B cell (primary cell): Measurements from ENCODE around the gene CPOX. TPM values are rescaled to one million over a fixed set of nuclear protein-coding genes. Genes with fewer than 3 reads are reported as not detected.
"Not testable (repeated sequence)": the region's sequence is repeated elsewhere in the genome, so short reads cannot be mapped to it uniquely, and the experiment has no call there.

Source experiments
- ATAC-seq: fragments of 200-7000 bp; cut with Tn5 transposase; one replicate; pipeline ENCODE4 v1.10.0; 2021; ENCODE audit warnings: low read depth, mild to moderate bottlenecking, moderate number of reproducible peaks, moderate library complexity
- CTCF ChIA-PET: fragments of 350-600 bp; sonication (Branson Sonifier 250); formaldehyde crosslinking; loops from one replicate; lab custom pipeline; 2021; ENCODE audit warnings: antibody characterized with exemption, inconsistent platforms; lab: Charles Lee
- POLR2A ChIA-PET: fragments of 350-600 bp; sonication (Branson Sonifier 250); formaldehyde crosslinking; loops from one replicate; lab custom pipeline; 2021; ENCODE audit warnings: antibody characterized with exemption; lab: Charles Lee
- DNase-seq: peaks from one replicate; pipeline ENCODE4 v3.0.0; 2013
- H2AFZ ChIP-seq: 2 replicates; pipeline ENCODE4 v1.6.1; 2012; ENCODE audit warnings: mild to moderate bottlenecking, low read depth, low read length; ENCODE audit not compliant: insufficient read depth, poor library complexity, severe bottlenecking
- H3K27ac ChIP-seq, 2 donors: 1 replicate in 1 of 2; 2 replicates in 1 of 2; pipeline ENCODE4 v1.5.1; 2012 to 2013; ENCODE audit warnings: low read length in 2 of 2, mild to moderate bottlenecking in 2 of 2, moderate library complexity in 1 of 2
- H3K27me3 ChIP-seq, 4 experiments: fragments of 200-600 bp in 1 of 4; sonication (generic) in 1 of 4; replicated peaks in 1 of 4; 1 replicate in 2 of 4; 2 replicates in 2 of 4; pipeline versions ENCODE4 v1.6.1 to v1.7.0; 2013 to 2016; ENCODE audit warnings: low read length in 3 of 4, mild to moderate bottlenecking in 2 of 4, mixed read lengths in 1 of 4, moderate library complexity in 1 of 4; ENCODE audit not compliant: insufficient read depth in 4 of 4, control insufficient read depth in 3 of 4; ENCODE audit errors: control extremely low read depth in 1 of 4
- H3K36me3 ChIP-seq, 2 experiments: replicated peaks in 1 of 2; 1 replicate in 1 of 2; 2 replicates in 1 of 2; pipeline versions ENCODE4 v1.6.1 to v1.7.1; 2013; ENCODE audit warnings: low read length in 1 of 2; ENCODE audit not compliant: insufficient read depth in 2 of 2, control insufficient read depth in 1 of 2; ENCODE audit errors: control extremely low read depth in 1 of 2, extremely low read depth in 1 of 2
- H3K4me1 ChIP-seq, 2 donors: fragments of 200-600 bp in 1 of 2; sonication (generic) in 1 of 2; 1 replicate in 1 of 2; 2 replicates in 1 of 2; pipeline versions ENCODE4 v1.5.1 to v1.6.1; 2013 to 2017; ENCODE audit warnings: low read length in 2 of 2; ENCODE audit not compliant: control insufficient read depth in 2 of 2, insufficient read depth in 2 of 2
- H3K4me2 ChIP-seq: replicated peaks from 2 replicates; pipeline ENCODE3; 2012; ENCODE audit warnings: mild to moderate bottlenecking, low read depth, low read length; ENCODE audit not compliant: poor library complexity, severe bottlenecking
- H3K4me3 ChIP-seq, 5 experiments: fragments of 200-600 bp in 1 of 5; sonication (generic) in 1 of 5; 1 replicate in 3 of 5; 2 replicates in 2 of 5; pipeline versions ENCODE4 v1.5.1 to v1.7.0; 2011 to 2016; ENCODE audit warnings: low read length in 4 of 5, mild to moderate bottlenecking in 4 of 5, low read depth in 2 of 5, control low read depth in 1 of 5, moderate library complexity in 1 of 5; ENCODE audit not compliant: insufficient read depth in 1 of 5; ENCODE audit errors: control extremely low read depth in 1 of 5, extremely low read depth in 1 of 5
- H3K79me2 ChIP-seq: fragments of 200-600 bp; sonication (generic); one replicate; pipeline ENCODE4 v1.6.0; 2016; ENCODE audit warnings: low read length; ENCODE audit not compliant: control insufficient read depth, insufficient read depth
- H3K9ac ChIP-seq: fragments of 200-600 bp; sonication (generic); 2 replicates; pipeline ENCODE4 v1.6.1; 2017; ENCODE audit warnings: mild to moderate bottlenecking, low read length, moderate library complexity
- H3K9me3 ChIP-seq, 3 donors: one replicate each; pipeline versions ENCODE4 v1.6.1 to v1.7.1; 2013; ENCODE audit warnings: low read length in 2 of 3; ENCODE audit not compliant: control insufficient read depth in 2 of 3, insufficient read depth in 1 of 3; ENCODE audit errors: control extremely low read depth in 1 of 3
- H4K20me1 ChIP-seq: 2 replicates; pipeline ENCODE4 v1.6.0; 2012; ENCODE audit warnings: mild to moderate bottlenecking, low read length; ENCODE audit not compliant: insufficient read depth, control insufficient read depth, poor library complexity, severe bottlenecking
- H3K27ac Mint-ChIP-seq: one replicate; pipeline ENCODE4 v1.8.0; 2021; ENCODE audit warnings: mixed read lengths
- H3K27me3 Mint-ChIP-seq: one replicate; pipeline ENCODE4 v1.8.0; 2021; ENCODE audit warnings: mixed read lengths
- H3K4me1 Mint-ChIP-seq: one replicate; pipeline ENCODE4 v1.8.0; 2021; ENCODE audit warnings: mixed read lengths
- H3K4me3 Mint-ChIP-seq: one replicate; pipeline ENCODE4 v1.8.0; 2021; ENCODE audit warnings: mixed read lengths
- H3K9me3 Mint-ChIP-seq: one replicate; pipeline ENCODE4 v1.8.0; 2022; ENCODE audit warnings: mixed read lengths; ENCODE audit not compliant: insufficient read depth
- CTCF ChIP-seq: fragments of 200-600 bp; IDR thresholded peaks from one replicate; pipeline ENCODE4 v1.8.0; 2022; ENCODE audit warnings: antibody characterized with exemption, mild to moderate bottlenecking
- EZH2 ChIP-seq: IDR thresholded peaks from 2 replicates; pipeline ENCODE4 v1.6.1; 2012; ENCODE audit warnings: borderline replicate concordance, low read depth, mild to moderate bottlenecking, moderate library complexity, low read length; ENCODE audit not compliant: insufficient read depth, poor library complexity, severe bottlenecking
- WGBS: methylation state at CpG from one replicate; pipeline ENCODE4 v1.1.5; 2013; ENCODE audit warnings: missing lambda C conversion rate; ENCODE audit not compliant: insufficient coverage; 5-methylcytosine and 5-hydroxymethylcytosine counted together
- intact Hi-C: fragments of 100-400 bp; cut with micrococcal nuclease; formaldehyde crosslinking; loops from one replicate; pipeline ENCODE4 v1.10.0; 2022
- polyA minus RNA-seq: library from RNA; depleted of rRNA, polyadenylated mRNA; stranded (reverse); fragments of >200 nt; gene quantifications from 2 replicates; pipeline ENCODE4 v1.2.3, GENCODE V29; 2012
- polyA plus RNA-seq: library from polyadenylated mRNA; depleted of rRNA; stranded (reverse); fragments of >200 nt; gene quantifications from 2 replicates; pipeline ENCODE4 v1.2.3, GENCODE V29; 2012
- total RNA-seq, 2 donors: library from RNA; stranded (reverse); fragments of 120-200 nt in 1 of 2; gene quantifications; 1 replicate in 1 of 2; 2 replicates in 1 of 2; pipeline versions ENCODE4 v1.2.3 to v1.2.4, GENCODE V29; 2013 to 2022

CPOX gene
- 17.5 and 22.0 TPM in 2 replicates for total RNA-seq
- 13.6 TPM for total RNA-seq (2013)
- 6.8 and 8.1 TPM in 2 replicates for polyA plus RNA-seq
- 13.7 and 14.3 TPM in 2 replicates for polyA minus RNA-seq

DNA sequence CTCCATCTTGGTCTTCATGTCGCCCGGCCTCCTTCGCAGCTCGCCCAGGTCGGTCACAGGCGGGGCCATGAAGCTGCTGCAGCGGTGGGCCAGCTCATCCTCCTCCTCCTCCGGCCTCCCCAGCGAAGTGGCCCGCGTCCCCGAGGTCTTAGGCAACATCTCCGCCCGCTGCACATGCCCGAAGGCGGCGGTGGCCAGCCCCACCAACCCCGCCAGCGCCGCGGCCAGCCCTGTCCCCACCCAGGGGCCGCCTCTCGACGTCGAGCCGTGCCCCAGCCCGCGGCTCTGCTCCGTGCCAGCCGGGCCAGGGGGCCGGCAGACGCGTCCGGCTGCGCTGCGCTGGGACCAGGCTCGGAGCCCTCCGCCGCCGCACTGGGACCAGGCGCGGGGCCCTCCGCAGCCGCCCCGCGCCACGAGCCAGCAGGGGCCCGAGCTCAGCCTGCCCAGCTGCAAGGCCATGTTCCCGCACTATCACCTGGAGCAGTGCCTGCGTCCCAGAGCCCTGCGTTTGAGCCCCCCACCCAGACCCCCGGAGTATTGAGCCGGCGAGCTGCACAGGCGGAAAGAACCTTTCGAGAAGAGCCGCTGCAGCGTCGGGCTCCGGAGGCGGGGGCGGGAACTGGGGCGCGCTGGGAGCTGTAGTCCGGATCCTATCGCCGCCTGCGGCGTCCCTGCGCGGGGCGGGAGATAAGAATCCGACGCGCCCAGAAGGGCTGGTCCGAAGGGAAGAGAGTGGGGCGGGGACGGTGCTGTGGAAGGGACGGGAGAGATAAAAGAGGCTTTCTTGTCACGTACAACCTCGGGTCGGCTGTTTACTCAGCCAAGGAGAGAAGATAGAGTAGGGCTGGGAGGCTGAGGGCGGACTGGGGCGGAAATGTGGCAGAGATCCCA, at the start of gene CPOX:
Gene CPOX (minus strand): TSS at position 566 of the 891 bp plus-strand sequence. CDS start 107 bp downstream, at position 459.
- no peaks in the 10 kb centered on the region for H3K9me3 Mint-ChIP-seq
- ATAC-seq, result peak; percentile 93
- peak within 1 kb of the TSS; percentile 63 to 90 (median 69) for H3K4me3 ChIP-seq
- H3K27ac Mint-ChIP-seq, result peak within 1 kb of the TSS; percentile 87
- peaks cover 9 to 20% of the 10 kb centered on the region in 2 donors for H3K4me1 ChIP-seq
- peaks cover 11% of the 10 kb centered on the region for H3K79me2 ChIP-seq
- H3K4me3 Mint-ChIP-seq, result peak within 1 kb of the TSS; percentile 98
- H3K4me2 ChIP-seq, result peak within 1 kb of the TSS; percentile 92
- no peaks in the 10 kb centered on the region for H3K27me3 Mint-ChIP-seq
- H3K9me3 ChIP-seq, result no peaks in the 10 kb centered on the region
- WGBS, result under 1% methylated on average over 84 of the region's 84 CpGs
- POLR2A ChIA-PET, result interaction anchor here (1.0 kb wide), 1 partner anchor 70 kb away, joined by 7 read pairs; the partner anchor contains the start of gene CLDND1
- peak; percentile 79 for DNase-seq
- no peaks in the 10 kb centered on the region for H4K20me1 ChIP-seq
- intact Hi-C loops, result loop anchor here (1.0 to 10.0 kb wide), 7 partner anchors 70 to 1809 kb away; partner anchors contain the start of genes ARL6, CMSS1, DCBLD2 and LNP1
- peak within 1 kb of the TSS; percentile 60 to 76 for H3K27ac ChIP-seq
- no peaks in the 10 kb centered on the region for H3K27me3 ChIP-seq
- H2AFZ ChIP-seq, result peak within 1 kb of the TSS; percentile 100
- H3K9ac ChIP-seq, result peak within 1 kb of the TSS; percentile 89
- H3K4me1 Mint-ChIP-seq, result peaks cover 26% of the 10 kb centered on the region
- TF ChIP-seq EZH2 (no peak), CTCF (no peak)
- CTCF ChIA-PET, result interaction anchor here (0.7 to 2.6 kb wide), 7 partner anchors 10 to 1428 kb away, joined by 3 to 15 read pairs (median 3); no protein-coding TSS in a partner anchor
- peaks cover 3 to 12% of the 10 kb centered on the region in 2 experiments for H3K36me3 ChIP-seq

GRCh38 chr3:98642769-98643168, 49.4 kb upstream of the CPOX start:
- H2AFZ ChIP-seq, H3K27ac ChIP-seq, H3K79me2 ChIP-seq, DNase-seq, H3K4me3 ChIP-seq, H3K9me3 ChIP-seq, H3K4me1 Mint-ChIP-seq, intact Hi-C loops, H3K4me2 ChIP-seq, H3K27me3 ChIP-seq, H3K4me1 ChIP-seq, POLR2A ChIA-PET, H3K9me3 Mint-ChIP-seq, H4K20me1 ChIP-seq, CTCF ChIA-PET, ATAC-seq, H3K27ac Mint-ChIP-seq, H3K36me3 ChIP-seq, H3K4me3 Mint-ChIP-seq, H3K9ac ChIP-seq: not testable (repeated sequence)
- peaks cover 10% of the 10 kb centered on the region for H3K27me3 Mint-ChIP-seq
- WGBS, result 100% methylated on average over 1 of the region's 9 CpGs

GRCh38 chr3:98641756-98642155, 48.3 kb upstream of the CPOX start:
- ATAC-seq, CTCF ChIA-PET, POLR2A ChIA-PET, intact Hi-C loops, H3K27ac ChIP-seq, H3K9me3 Mint-ChIP-seq, H3K4me3 ChIP-seq, H3K9ac ChIP-seq, H3K4me3 Mint-ChIP-seq, H3K4me1 ChIP-seq, H3K79me2 ChIP-seq, H3K27me3 ChIP-seq, H3K36me3 ChIP-seq, H3K9me3 ChIP-seq, H4K20me1 ChIP-seq, DNase-seq, H3K4me1 Mint-ChIP-seq, H2AFZ ChIP-seq, H3K4me2 ChIP-seq, H3K27ac Mint-ChIP-seq: not testable (repeated sequence)
- peaks cover 10% of the 10 kb centered on the region for H3K27me3 Mint-ChIP-seq
- 46% methylated on average over 2 of the region's 2 CpGs for WGBS
